ENCODE data around the gene RMI1. TPM values are rescaled to one million over a fixed set of nuclear protein-coding genes. Genes with fewer than 3 reads are reported as not detected.

RMI1 gene
- total RNA-seq, 6 experiments from 2014 or later: 2.0 to 5.1 (median 4.3) TPM

DNA sequence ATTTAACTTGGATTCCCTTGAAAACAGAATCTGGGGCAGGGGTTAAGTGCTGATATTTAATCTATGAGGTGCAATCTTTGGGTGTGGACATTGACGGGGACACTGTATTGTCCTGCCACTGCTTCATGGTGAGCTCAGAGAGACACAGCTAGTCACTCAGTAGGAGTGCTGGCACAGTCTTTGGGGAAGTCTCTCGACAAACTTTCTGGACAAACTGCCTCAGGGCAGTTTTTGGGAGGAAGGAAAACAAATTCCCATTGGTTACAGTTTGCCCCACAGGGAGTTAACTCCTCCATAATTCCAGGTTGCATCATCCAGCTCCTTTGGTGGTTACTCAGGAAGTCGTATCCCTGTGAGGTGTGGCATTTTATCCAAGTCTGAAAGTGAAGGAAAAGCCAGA, 18.4 kb upstream of the RMI1 start:
- intact Hi-C loops (cut with DNase I): no loop called here
- Histone ChIP-seq H3K27me3 (no peaks in the 10 kb centered on the region), H3K27ac (peak overlapping the region in 1 of 3 donors; percentile 29), H3K4me3 (no peak overlapping the region), H3K36me3 (peaks cover 0 to 8% (median 3%) of the 10 kb centered on the region in 4 donors), H3K4me1 (peaks cover 0 to 18% (median 0%) of the 10 kb centered on the region in 4 donors), H3K9me3 (no peaks in the 10 kb centered on the region)
- TF ChIP-seq, protein P1, sequence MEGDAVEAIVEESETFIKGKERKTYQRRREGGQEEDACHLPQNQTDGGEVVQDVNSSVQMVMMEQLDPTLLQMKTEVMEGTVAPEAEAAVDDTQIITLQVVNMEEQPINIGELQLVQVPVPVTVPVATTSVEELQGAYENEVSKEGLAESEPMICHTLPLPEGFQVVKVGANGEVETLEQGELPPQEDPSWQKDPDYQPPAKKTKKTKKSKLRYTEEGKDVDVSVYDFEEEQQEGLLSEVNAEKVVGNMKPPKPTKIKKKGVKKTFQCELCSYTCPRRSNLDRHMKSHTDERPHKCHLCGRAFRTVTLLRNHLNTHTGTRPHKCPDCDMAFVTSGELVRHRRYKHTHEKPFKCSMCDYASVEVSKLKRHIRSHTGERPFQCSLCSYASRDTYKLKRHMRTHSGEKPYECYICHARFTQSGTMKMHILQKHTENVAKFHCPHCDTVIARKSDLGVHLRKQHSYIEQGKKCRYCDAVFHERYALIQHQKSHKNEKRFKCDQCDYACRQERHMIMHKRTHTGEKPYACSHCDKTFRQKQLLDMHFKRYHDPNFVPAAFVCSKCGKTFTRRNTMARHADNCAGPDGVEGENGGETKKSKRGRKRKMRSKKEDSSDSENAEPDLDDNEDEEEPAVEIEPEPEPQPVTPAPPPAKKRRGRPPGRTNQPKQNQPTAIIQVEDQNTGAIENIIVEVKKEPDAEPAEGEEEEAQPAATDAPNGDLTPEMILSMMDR (IDR thresholded peaks at IDR 0.05): no peak
- TF ChIP-seq POLR2A (IDR thresholded peaks at IDR 0.05): no peak
- ATAC-seq (peak; percentile 79 to 85 (median 82)), DNase-seq (no peak)
- 13% methylated on average over 1 of the region's 3 CpGs for WGBS (ENCODE audit: insufficient coverage, low coverage, low lambda C conversion rate, missing lambda C conversion rate)

DNA sequence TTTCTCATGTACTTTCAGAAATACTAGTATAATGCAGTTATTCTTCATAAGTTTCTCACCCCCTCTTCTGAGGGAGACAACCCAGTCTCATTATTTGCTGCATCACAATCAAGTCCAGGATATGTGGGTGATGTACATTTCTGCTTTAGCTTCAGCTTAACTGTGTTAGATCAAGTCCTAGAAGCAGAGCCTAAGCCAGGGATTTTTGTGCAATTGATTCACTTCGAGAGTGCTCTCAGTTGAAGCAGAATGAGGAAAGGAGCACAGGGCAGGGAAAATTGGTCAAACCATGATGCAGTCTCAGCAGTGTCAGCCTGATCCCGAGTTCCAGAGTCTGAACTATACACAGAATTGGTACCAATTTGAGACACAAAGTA, 15.6 kb upstream of the RMI1 start:
- Histone ChIP-seq H3K4me3 (no peak overlapping the region), H3K36me3 (peaks cover under 1 to 31% (median 17%) of the 10 kb centered on the region in 4 donors), H3K9me3 (no peaks in the 10 kb centered on the region), H3K27ac (no peak overlapping the region), H3K27me3 (no peaks in the 10 kb centered on the region), H3K4me1 (peaks cover 0 to 12% (median 0%) of the 10 kb centered on the region in 4 donors)
- ATAC-seq (peak in 3 of 4 donors; percentile 8 to 30 (median 27)), DNase-seq (no peak)
- intact Hi-C loops (cut with DNase I): no loop called here
- no peak for TF ChIP-seq POLR2A (IDR thresholded peaks at IDR 0.05)
- TF ChIP-seq, protein P1 (IDR thresholded peaks at IDR 0.05): no peak
- 27% methylated on average over 2 of the region's 2 CpGs for WGBS (ENCODE audit: insufficient coverage, low coverage, low lambda C conversion rate, missing lambda C conversion rate)

DNA sequence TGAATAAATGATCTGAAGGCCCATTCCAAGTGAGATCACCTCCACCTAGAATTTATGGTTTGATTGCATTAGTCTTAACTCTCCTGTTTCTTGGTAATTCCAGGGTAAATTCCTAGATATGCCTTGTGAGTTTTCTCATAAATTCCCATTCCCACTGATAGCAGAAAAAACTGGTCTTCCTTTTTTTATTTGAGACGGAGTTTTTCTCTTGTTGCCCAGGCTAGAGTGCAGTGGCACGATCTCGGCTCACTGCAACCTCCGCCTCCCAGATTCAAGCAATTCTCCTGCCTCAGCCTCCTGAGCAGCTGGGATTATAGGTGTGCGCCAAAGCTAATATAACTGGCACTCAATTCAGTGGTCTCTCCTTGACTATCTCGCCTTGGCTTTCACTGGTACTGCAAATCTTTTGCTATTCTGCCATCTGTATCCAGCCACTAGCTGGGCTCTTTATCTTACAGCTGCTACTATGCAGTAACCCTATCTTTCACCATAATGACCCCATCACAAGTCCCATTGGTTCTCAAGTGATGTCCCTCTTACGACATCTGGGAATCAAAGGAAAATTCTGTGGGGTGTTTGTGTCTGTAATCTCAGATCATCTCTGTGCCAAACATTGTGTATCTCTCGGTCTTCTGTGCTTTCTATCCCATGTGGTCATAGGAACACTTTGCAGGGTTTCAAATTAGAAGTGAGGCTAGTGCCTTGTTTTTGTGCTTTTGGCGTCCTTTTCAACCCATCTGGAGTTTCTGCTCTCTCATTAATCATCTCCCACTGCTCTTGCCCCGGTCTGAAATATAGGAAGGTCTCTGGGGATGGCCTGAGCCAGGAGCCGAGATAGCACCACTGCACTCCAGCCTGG, 15.0 kb upstream of the RMI1 start:
- H3K27me3 ChIP-seq: no peaks in the 10 kb centered on the region
- H3K36me3 ChIP-seq: peaks cover 7 to 37% (median 24%) of the 10 kb centered on the region in 4 donors
- peaks cover 0 to 12% (median 0%) of the 10 kb centered on the region in 4 donors for H3K4me1 ChIP-seq
- ATAC-seq (peak in 1 of 4 donors; percentile 10), DNase-seq (no peak)
- no peaks in the 10 kb centered on the region for H3K9me3 ChIP-seq
- intact Hi-C loops (cut with DNase I): no loop called here
- TF ChIP-seq, protein P1 (IDR thresholded peaks at IDR 0.05): no peak
- TF ChIP-seq POLR2A (IDR thresholded peaks at IDR 0.05): no peak
- no peak overlapping the region for H3K27ac ChIP-seq
- H3K4me3 ChIP-seq: no peak overlapping the region
- 60% methylated on average over 11 of the region's 11 CpGs for WGBS (ENCODE audit: insufficient coverage, low coverage, low lambda C conversion rate, missing lambda C conversion rate)

DNA sequence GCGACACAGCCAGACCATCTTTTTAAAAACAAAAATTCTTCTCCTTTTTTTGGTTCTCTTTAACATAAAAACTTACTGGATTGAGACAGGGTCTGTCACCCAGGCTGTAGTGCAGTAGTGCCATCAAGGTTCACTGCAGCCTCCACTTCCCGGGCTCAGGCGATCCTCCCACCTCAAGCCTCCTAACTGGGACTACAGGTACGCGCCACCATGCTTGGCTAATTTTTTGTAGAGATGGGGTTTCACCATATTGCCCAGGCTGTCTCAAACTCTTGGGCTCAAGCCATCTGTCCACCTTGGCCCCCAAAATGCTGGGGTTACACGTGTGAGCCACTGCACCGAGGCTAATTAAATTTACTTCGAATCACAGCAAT, 14.4 kb upstream of the RMI1 start:
- peaks cover 13 to 43% (median 30%) of the 10 kb centered on the region in 4 donors for H3K36me3 ChIP-seq
- intact Hi-C loops (cut with DNase I): no loop called here
- no peak overlapping the region for H3K27ac ChIP-seq
- DNase-seq (no peak), ATAC-seq (no peak)
- no peaks in the 10 kb centered on the region for H3K27me3 ChIP-seq
- 88% methylated on average over 6 of the region's 8 CpGs for WGBS (ENCODE audit: insufficient coverage, low coverage, low lambda C conversion rate, missing lambda C conversion rate)
- peaks cover 0 to 12% (median 0%) of the 10 kb centered on the region in 4 donors for H3K4me1 ChIP-seq
- no peaks in the 10 kb centered on the region for H3K9me3 ChIP-seq
- no peak overlapping the region for H3K4me3 ChIP-seq
- TF ChIP-seq POLR2A (IDR thresholded peaks at IDR 0.05): peak; percentile 10
- TF ChIP-seq, protein P1 (IDR thresholded peaks at IDR 0.05): no peak

All from right lobe of liver (tissue), 6 donors.